GM10266 (cell line): ENCODE data around the gene MYBPH.

Experiments
- DNase-seq: peaks from one replicate; pipeline ENCODE4 v3.0.0; 2012; ENCODE audit errors: extremely low spot score
- CTCF ChIP-seq: IDR thresholded peaks from 2 replicates; pipeline ENCODE4 v1.5.1; 2012; ENCODE audit warnings: mild to moderate bottlenecking, low read depth; ENCODE audit not compliant: control insufficient read depth, insufficient read depth; ENCODE audit errors: missing control alignments

The MYBPH gene

GRCh38 chr1:203165800-203166161, 9.8 kb downstream of the MYBPH start:
- TF ChIP-seq CTCF, result no peak
- no peak for DNase-seq

GRCh38 chr1:203165101-203165799, 10.4 kb downstream of the MYBPH start:
- no peak for DNase-seq
- TF ChIP-seq CTCF, result no peak

GRCh38 chr1:203163891-203164635, 11.6 kb downstream of the MYBPH start:
- no peak for TF ChIP-seq CTCF
- no peak for DNase-seq

DNA sequence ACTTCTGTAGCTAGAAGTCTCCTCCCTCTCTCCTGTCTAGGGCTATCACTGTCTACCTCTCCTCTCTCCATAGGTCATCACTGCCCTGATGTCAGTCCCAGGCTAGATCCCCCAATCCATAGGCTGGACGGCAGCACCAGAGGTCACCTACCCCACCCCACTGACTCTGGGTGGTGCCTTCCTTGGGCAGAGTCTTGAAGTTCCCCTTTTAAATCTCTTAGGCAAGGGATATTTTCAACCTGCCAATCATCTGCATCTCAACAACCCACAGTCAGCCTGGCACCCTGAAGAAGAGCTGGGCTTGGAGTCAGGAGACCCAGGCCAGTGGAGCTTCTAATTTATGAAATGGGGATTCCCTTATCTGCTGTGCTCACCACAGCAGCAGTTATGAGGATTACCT, 13.2 kb downstream of the MYBPH start:
- no peak for TF ChIP-seq CTCF
- DNase-seq, result no peak

- TF ChIP-seq CTCF, result no peak
These were observed 13.9 kb downstream of the MYBPH start for GRCh38 chr1:203161703-203162102.

DNA sequence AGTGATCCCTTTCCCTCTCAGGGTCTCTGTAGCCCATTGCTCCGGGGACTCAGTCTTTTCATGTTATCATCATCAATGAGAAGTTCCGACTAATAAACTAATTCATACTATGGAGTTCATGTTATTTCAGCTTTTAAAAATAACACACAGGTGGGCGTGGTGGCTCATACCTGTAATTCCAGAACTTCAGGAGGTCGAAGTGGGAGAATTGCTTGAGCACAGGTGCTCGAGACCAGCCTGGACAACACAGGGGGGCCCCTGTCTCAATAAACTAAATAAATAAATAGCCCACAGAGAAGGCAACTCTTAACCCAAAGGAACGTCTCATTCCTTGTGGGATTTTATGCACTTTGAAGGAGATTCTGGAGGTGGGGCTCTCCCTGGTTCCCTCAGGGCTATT, 14.5 kb downstream of the MYBPH start:
- TF ChIP-seq CTCF, result no peak
- no peak for DNase-seq

More at GRCh38 chr1:203161703-203162102, 13.9 kb downstream of the MYBPH start:
- DNase-seq, result no peak

GRCh38 chr1:203159844-203160243, 15.8 kb downstream of the MYBPH start:
- no peak for DNase-seq
- no peak for TF ChIP-seq CTCF
